ENCODE results near the gene TMEM150C.
"Not testable (repeated sequence)": the region's sequence is repeated elsewhere in the genome, so short reads cannot be mapped to it uniquely, and the experiment has no call there.

GRCh38 chr4:82477469-82477868 is 84.3 kb downstream of the TMEM150C start:
- not testable (repeated sequence) for TF ChIP-seq EZH2 (IDR thresholded peaks at IDR 0.05; ENCODE audit: low read length, unreplicated experiment); CTCF (conservative IDR thresholded peaks at IDR 0.05; ENCODE audit: low read depth, low read length); EZH2phosphoT487 (IDR thresholded peaks at IDR 0.05; ENCODE audit: borderline replicate concordance, low read length)

Data from PC-3 (cell line).